Adrenal gland (tissue), 12 donors: Measurements from ENCODE around the gene DCUN1D2. TPM values are rescaled to one million over a fixed set of nuclear protein-coding genes. Genes with fewer than 3 reads are reported as not detected.
A peak's percentile ranks its signal among the peaks of the same experiment; 100 is the strongest.

Experiments used
- DNase-seq, 7 donors: peaks; one replicate each; pipeline ENCODE4 v3.0.0-alpha.2; 2019 to 2020
- H3K27ac ChIP-seq, 5 donors: fragments of 200-600 bp; sonication (generic) in 4 of 5; 1 replicate in 3 of 5; 2 replicates in 2 of 5; pipeline versions ENCODE4 v1.5.1 to v1.8.0; 2016 to 2020; ENCODE audit warnings: mild to moderate bottlenecking in 1 of 5
- H3K27me3 ChIP-seq: fragments of 200-600 bp; 2 replicates; pipeline ENCODE4 v1.8.0; 2021
- H3K36me3 ChIP-seq, 2 donors: fragments of 200-600 bp; replicated peaks in 1 of 2; 1 replicate in 1 of 2; 2 replicates in 1 of 2; pipeline versions ENCODE4 v1.5.1 to v1.8.0; 2018 to 2022
- H3K4me1 ChIP-seq, 2 donors: fragments of 200-600 bp; replicated peaks in 1 of 2; 1 replicate in 1 of 2; 2 replicates in 1 of 2; pipeline versions ENCODE4 v1.5.1 to v1.8.0; 2018 to 2021
- H3K4me3 ChIP-seq, 4 donors: fragments of 200-600 bp; sonication (generic) in 3 of 4; one replicate each; pipeline ENCODE4 v1.5.1; 2016 to 2018
- H3K9me3 ChIP-seq, 3 donors: fragments of 200-600 bp; sonication (generic) in 1 of 3; replicated peaks in 1 of 3; 1 replicate in 2 of 3; 2 replicates in 1 of 3; pipeline versions ENCODE4 v1.5.1 to v1.8.0; 2016 to 2021
- CTCF ChIP-seq, 6 experiments: fragments of 450-650 bp in 4 of 6; fragments of 200-600 bp in 2 of 6; sonication (generic) in 1 of 6; IDR thresholded peaks; 1 replicate in 5 of 6; 2 replicates in 1 of 6; pipeline versions ENCODE4 v1.5.1 to v1.8.0; 2016 to 2021; ENCODE audit warnings: antibody characterized with exemption in 6 of 6, mild to moderate bottlenecking in 2 of 6, moderate library complexity in 1 of 6
- POLR2A ChIP-seq, 2 donors: fragments of 450-650 bp; IDR thresholded peaks; one replicate each; pipeline ENCODE4 v1.6.1; 2017; ENCODE audit warnings: antibody characterized with exemption in 2 of 2, mild to moderate bottlenecking in 2 of 2, moderate library complexity in 1 of 2
- WGBS, 4 donors: extraction: QIAGEN DNeasy Blood & Tissue Kit in 2 of 4; methylation state at CpG; one replicate each; pipeline versions ENCODE4 v1.1.5 to v1.1.7; 2013 to 2017; 5-methylcytosine and 5-hydroxymethylcytosine counted together
- intact Hi-C, 2 donors: fragments of 100-400 bp; cut with DNase I; formaldehyde crosslinking; loops; one replicate each; pipeline versions ENCODE4 v1.14.1 to v1.15.0; 2022 to 2023
- polyA plus RNA-seq, 3 donors: library from polyadenylated mRNA; stranded (reverse); fragments of 200-250 nt in 2 of 3; fragments of 350-450 nt in 1 of 3; fragmentation: Illumina TruSeq in 1 of 3; extraction: RNeasy Lipid Tissue Mini Kit (QIAGEN cat#74804) in 1 of 3; gene quantifications; one replicate each; pipeline ENCODE4 v1.2.3, GENCODE V29; 2013 to 2014
- total RNA-seq, 9 donors: library from RNA; depleted of rRNA in 4 of 9; stranded (reverse); fragments of >200 nt in 4 of 9; fragments of 120-200 nt in 1 of 9; fragmentation: NEBNext Ultra II Directional in 1 of 9; extraction: Animal tissue kit (Norgen Biotek cat#: 25700) in 1 of 9; gene quantifications; one replicate each; pipeline versions ENCODE4 v1.1.0 to v1.2.4, GENCODE V29; 2013 to 2023
- donor health status: healthy with polysubstance abuse.
- donor health status: Bipolar disorder and iron deficiency.
- donor health status: DM: yes; HTN: yes; CAD: no.
- donor health status: DM: no; HTN: no; CAD: no.
- donor health status: DM: no; HTN: no; CAD: no.
- donor health status: DM: yes; HTN: yes; CAD: no.

DCUN1D2 gene
- total and polyA plus RNA-seq, 12 donors: 8.1 to 28.0 (median 18.8) TPM

- TF ChIP-seq POLR2A (IDR thresholded peaks at IDR 0.05) (no peak), CTCF (IDR thresholded peaks at IDR 0.05) (no peak)
- Histone ChIP-seq H3K27ac (no peak overlapping the region), H3K27me3 (no peaks in the 10 kb centered on the region), H3K36me3 (peaks cover 0 to 24% of the 10 kb centered on the region in 2 donors), H3K4me1 (no peaks in the 10 kb centered on the region), H3K4me3 (no peak overlapping the region), H3K9me3 (no peaks in the 10 kb centered on the region)
- WGBS, 4 donors: 90 to 98% (median 92%) methylated on average over 19 to 21 of the region's 21 CpGs
- intact Hi-C loops: no loop called here
- no peak for DNase-seq
Measured at GRCh38 chr13:113510871-113511270, 20.4 kb upstream of the DCUN1D2 start.

GRCh38 chr13:113509989-113510388 lies 19.5 kb upstream of the DCUN1D2 start:
- no peak for DNase-seq
- TF ChIP-seq CTCF (IDR thresholded peaks at IDR 0.05) (no peak), POLR2A (IDR thresholded peaks at IDR 0.05) (no peak)
- no peaks in the 10 kb centered on the region for H3K4me1 ChIP-seq
- intact Hi-C loops: no loop called here
- H3K36me3 ChIP-seq: peaks cover 0 to 30% of the 10 kb centered on the region in 2 donors
- no peak overlapping the region for H3K27ac ChIP-seq
- no peak overlapping the region for H3K4me3 ChIP-seq
- 93 to 98% (median 94%) methylated on average over 8 to 10 of the region's 10 CpGs for WGBS, 4 donors
- H3K27me3 ChIP-seq: no peaks in the 10 kb centered on the region
- no peaks in the 10 kb centered on the region for H3K9me3 ChIP-seq

- intact Hi-C loops: no loop called here
- no peaks in the 10 kb centered on the region for H3K27me3 ChIP-seq
- 83 to 93% (median 91%) methylated on average over 10 to 17 of the region's 17 CpGs for WGBS, 4 donors
- H3K36me3 ChIP-seq: peaks cover 0 to 43% of the 10 kb centered on the region in 2 donors
- TF ChIP-seq POLR2A (IDR thresholded peaks at IDR 0.05): no peak
- no peak for TF ChIP-seq CTCF (IDR thresholded peaks at IDR 0.05)
- no peak overlapping the region for H3K4me3 ChIP-seq
- no peaks in the 10 kb centered on the region for H3K4me1 ChIP-seq
- peak in 1 of 7 donors; percentile 51 for DNase-seq
- no peaks in the 10 kb centered on the region for H3K9me3 ChIP-seq
- H3K27ac ChIP-seq: no peak overlapping the region
Measured at GRCh38 chr13:113508521-113509254, 18.2 kb upstream of the DCUN1D2 start.

- 84 to 89% (median 87%) methylated on average over 19 to 21 of the region's 21 CpGs for WGBS, 4 donors
- H3K27ac ChIP-seq: no peak overlapping the region
- no peaks in the 10 kb centered on the region for H3K27me3 ChIP-seq
- intact Hi-C loops: no loop called here
- peaks cover 0 to 47% of the 10 kb centered on the region in 2 donors for H3K36me3 ChIP-seq
- H3K4me1 ChIP-seq: no peaks in the 10 kb centered on the region
- H3K4me3 ChIP-seq: no peak overlapping the region
- no peak for TF ChIP-seq POLR2A (IDR thresholded peaks at IDR 0.05)
- TF ChIP-seq CTCF (IDR thresholded peaks at IDR 0.05): no peak
- no peaks in the 10 kb centered on the region for H3K9me3 ChIP-seq
- DNase-seq: no peak
Measured at GRCh38 chr13:113507505-113508345, 17.2 kb upstream of the DCUN1D2 start.
